ENCODE results near the gene SLC6A7. TPM values are rescaled to one million over a fixed set of nuclear protein-coding genes. Genes with fewer than 3 reads are reported as not detected.

SLC6A7 gene
- total RNA-seq, 4 donors from 2014 or later: not detected

DNA sequence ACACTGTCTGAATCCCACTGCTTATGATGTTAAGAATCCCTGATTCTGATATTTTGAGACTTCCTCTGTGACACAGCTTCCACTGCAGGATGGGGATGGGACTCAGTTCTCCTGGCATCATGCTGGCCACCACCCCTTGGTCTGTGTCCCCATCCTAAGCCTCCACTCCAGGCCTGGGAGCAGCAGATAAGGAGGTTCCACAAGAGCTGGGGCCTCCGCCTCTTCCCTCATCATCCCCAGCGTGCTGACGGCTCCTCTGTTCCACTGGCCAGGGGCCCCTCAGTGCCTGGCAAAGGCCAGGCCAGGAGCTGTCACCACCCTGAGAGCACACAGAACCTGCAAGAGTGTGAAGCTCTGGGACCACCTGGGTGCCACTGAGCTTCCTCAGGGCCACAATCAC, 59.1 kb downstream of the SLC6A7 start:
- intact Hi-C loops (cut with DNase I): loop anchor here (10.0 kb wide), 1 partner anchor 106 kb away; the partner anchor contains the start of gene TCOF1
- Histone ChIP-seq H3K27ac (replicated peaks in 1 of 4) (no peak overlapping the region), H3K4me3 (no peak overlapping the region), H3K27me3 (no peaks in the 10 kb centered on the region), H3K4me1 (peaks cover 13 to 22% (median 21%) of the 10 kb centered on the region in 4 donors), H3K9me3 (no peaks in the 10 kb centered on the region), H3K36me3 (no peaks in the 10 kb centered on the region)
- no peak for DNase-seq (ENCODE audit: extremely low spot score)
- 100% methylated on average over 3 of the region's 3 CpGs for WGBS
- TF ChIP-seq POLR2A (IDR thresholded peaks at IDR 0.05; ENCODE audit: low read depth): no peak
- TF ChIP-seq POLR2AphosphoS5 (IDR thresholded peaks at IDR 0.05): no peak
- no peak for TF ChIP-seq EP300 (IDR thresholded peaks at IDR 0.05)
- TF ChIP-seq, protein P1, sequence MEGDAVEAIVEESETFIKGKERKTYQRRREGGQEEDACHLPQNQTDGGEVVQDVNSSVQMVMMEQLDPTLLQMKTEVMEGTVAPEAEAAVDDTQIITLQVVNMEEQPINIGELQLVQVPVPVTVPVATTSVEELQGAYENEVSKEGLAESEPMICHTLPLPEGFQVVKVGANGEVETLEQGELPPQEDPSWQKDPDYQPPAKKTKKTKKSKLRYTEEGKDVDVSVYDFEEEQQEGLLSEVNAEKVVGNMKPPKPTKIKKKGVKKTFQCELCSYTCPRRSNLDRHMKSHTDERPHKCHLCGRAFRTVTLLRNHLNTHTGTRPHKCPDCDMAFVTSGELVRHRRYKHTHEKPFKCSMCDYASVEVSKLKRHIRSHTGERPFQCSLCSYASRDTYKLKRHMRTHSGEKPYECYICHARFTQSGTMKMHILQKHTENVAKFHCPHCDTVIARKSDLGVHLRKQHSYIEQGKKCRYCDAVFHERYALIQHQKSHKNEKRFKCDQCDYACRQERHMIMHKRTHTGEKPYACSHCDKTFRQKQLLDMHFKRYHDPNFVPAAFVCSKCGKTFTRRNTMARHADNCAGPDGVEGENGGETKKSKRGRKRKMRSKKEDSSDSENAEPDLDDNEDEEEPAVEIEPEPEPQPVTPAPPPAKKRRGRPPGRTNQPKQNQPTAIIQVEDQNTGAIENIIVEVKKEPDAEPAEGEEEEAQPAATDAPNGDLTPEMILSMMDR (IDR thresholded peaks at IDR 0.05): no peak

DNA sequence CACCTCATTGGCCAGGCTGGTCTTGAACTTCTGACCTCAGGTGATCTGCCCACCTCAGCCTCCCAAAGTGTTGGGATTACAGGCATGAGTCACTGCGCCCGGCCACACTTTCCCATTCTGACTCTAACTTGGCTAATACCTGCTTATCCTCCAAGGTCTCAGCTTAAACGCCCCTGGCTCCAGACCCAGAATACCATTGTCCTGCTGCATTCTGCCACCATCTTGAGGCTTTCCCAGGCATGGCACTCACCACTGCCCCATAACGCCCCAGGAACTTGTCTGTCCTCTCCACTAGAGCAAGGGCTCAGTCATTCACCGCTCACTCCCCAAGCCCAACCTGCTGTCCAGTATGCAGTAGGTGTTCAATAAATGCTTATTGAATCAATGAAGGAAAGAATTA, 59.9 kb downstream of the SLC6A7 start:
- no peak for TF ChIP-seq POLR2A (IDR thresholded peaks at IDR 0.05; ENCODE audit: low read depth)
- TF ChIP-seq, protein P1 (IDR thresholded peaks at IDR 0.05): no peak
- TF ChIP-seq EP300 (IDR thresholded peaks at IDR 0.05): no peak
- DNase-seq (ENCODE audit: extremely low spot score): no peak
- 89% methylated on average over 5 of the region's 5 CpGs for WGBS

DNA sequence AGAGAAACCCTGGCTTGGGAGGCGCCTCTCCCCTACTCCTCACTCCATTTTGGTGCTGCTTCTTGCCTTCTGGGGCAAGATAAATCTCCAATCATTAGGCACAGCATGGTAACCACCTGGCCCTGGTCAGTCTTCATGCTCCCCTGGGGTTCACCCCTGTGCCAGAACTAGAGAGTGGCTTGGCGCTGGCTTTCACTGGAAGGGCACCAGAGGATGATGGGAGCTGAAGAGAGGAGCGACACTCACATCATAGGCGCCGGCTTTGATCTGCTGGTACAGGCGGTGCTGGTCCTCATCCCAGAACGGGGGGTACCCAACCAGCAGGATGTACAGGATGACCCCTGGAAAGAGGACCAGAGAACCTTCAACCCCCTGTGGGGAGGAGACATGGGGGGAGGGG, 61.6 kb downstream of the SLC6A7 start:
- Histone ChIP-seq H3K9me3 (no peaks in the 10 kb centered on the region), H3K4me3 (no peak overlapping the region), H3K36me3 (no peaks in the 10 kb centered on the region), H3K27me3 (no peaks in the 10 kb centered on the region), H3K27ac (replicated peaks in 1 of 4) (no peak overlapping the region), H3K4me1 (no peaks in the 10 kb centered on the region)
- TF ChIP-seq POLR2AphosphoS5 (IDR thresholded peaks at IDR 0.05): no peak
- no peak for TF ChIP-seq EP300 (IDR thresholded peaks at IDR 0.05)
- no peak for TF ChIP-seq POLR2A (IDR thresholded peaks at IDR 0.05; ENCODE audit: low read depth)
- TF ChIP-seq, protein P1 (IDR thresholded peaks at IDR 0.05): no peak
- DNase-seq (ENCODE audit: extremely low spot score): no peak
- intact Hi-C loops (cut with DNase I): no loop called here
- 85% methylated on average over 5 of the region's 7 CpGs for WGBS

More for the DNA sequence above, 59.9 kb downstream of the SLC6A7 start:
- Histone ChIP-seq H3K27ac (replicated peaks in 1 of 4) (no peak overlapping the region), H3K36me3 (no peaks in the 10 kb centered on the region), H3K9me3 (no peaks in the 10 kb centered on the region), H3K27me3 (no peaks in the 10 kb centered on the region), H3K4me1 (peaks cover 11 to 14% (median 14%) of the 10 kb centered on the region in 4 donors), H3K4me3 (no peak overlapping the region)
- intact Hi-C loops (cut with DNase I): loop anchor here (10.0 kb wide), 1 partner anchor 105 kb away; the partner anchor contains the start of gene TCOF1

DNA sequence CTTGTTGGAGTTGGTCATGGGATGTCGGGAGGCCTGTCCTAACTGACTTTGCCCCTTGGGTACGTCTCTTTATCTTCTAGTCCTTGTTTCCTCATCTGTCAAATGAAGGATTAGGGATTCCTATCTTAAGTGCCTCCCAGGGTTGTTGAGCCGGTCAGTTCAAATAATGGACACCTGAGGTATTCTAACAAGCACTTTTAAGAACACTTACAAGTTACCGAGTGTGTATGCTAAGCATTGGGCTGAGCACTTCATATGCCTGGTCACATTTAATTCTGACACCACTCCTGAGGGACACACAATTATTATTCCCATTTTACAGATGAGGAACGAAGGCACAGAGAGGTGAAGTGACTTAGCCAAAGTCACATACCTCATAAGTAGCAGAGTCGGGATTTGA, 62.6 kb downstream of the SLC6A7 start:
- no peak overlapping the region for H3K4me3 ChIP-seq
- 94% methylated on average over 6 of the region's 6 CpGs for WGBS
- H3K27me3 ChIP-seq: no peaks in the 10 kb centered on the region
- intact Hi-C loops (cut with DNase I): no loop called here
- no peak overlapping the region for H3K27ac ChIP-seq (replicated peaks in 1 of 4)
- DNase-seq (ENCODE audit: extremely low spot score): no peak
- TF ChIP-seq EP300 (IDR thresholded peaks at IDR 0.05) (no peak), POLR2AphosphoS5 (IDR thresholded peaks at IDR 0.05) (no peak), POLR2A (IDR thresholded peaks at IDR 0.05; ENCODE audit: low read depth) (no peak)
- TF ChIP-seq, protein P1 (IDR thresholded peaks at IDR 0.05): no peak
- H3K4me1 ChIP-seq: no peaks in the 10 kb centered on the region
- no peaks in the 10 kb centered on the region for H3K9me3 ChIP-seq
- no peaks in the 10 kb centered on the region for H3K36me3 ChIP-seq
